Activated CD8-positive, alpha-beta memory T cell treated with anti-CD3 and anti-CD28 coated beads for 36 hours (primary cell): Measurements from ENCODE around the gene TSSK2. TPM values are rescaled to one million over a fixed set of nuclear protein-coding genes. Genes with fewer than 3 reads are reported as not detected.
"Not testable (repeated sequence)": the region's sequence is repeated elsewhere in the genome, so short reads cannot be mapped to it uniquely, and the experiment has no call there.

ENCODE experiments used
- CTCF ChIA-PET: fragments of 350-600 bp; sonication (Branson Sonifier 250); formaldehyde crosslinking; loops from one replicate; lab custom pipeline; 2021; ENCODE audit warnings: antibody characterized with exemption; lab: Charles Lee
- POLR2A ChIA-PET: fragments of 350-600 bp; sonication (Branson Sonifier 250); formaldehyde crosslinking; loops from one replicate; lab custom pipeline; 2021; ENCODE audit warnings: antibody characterized with exemption; lab: Charles Lee
- total RNA-seq, 2 experiments: library from RNA; stranded (reverse); gene quantifications; one replicate each; pipeline ENCODE4 v1.2.3, GENCODE V29; 2021

Gene TSSK2
- total RNA-seq: not detected

DNA sequence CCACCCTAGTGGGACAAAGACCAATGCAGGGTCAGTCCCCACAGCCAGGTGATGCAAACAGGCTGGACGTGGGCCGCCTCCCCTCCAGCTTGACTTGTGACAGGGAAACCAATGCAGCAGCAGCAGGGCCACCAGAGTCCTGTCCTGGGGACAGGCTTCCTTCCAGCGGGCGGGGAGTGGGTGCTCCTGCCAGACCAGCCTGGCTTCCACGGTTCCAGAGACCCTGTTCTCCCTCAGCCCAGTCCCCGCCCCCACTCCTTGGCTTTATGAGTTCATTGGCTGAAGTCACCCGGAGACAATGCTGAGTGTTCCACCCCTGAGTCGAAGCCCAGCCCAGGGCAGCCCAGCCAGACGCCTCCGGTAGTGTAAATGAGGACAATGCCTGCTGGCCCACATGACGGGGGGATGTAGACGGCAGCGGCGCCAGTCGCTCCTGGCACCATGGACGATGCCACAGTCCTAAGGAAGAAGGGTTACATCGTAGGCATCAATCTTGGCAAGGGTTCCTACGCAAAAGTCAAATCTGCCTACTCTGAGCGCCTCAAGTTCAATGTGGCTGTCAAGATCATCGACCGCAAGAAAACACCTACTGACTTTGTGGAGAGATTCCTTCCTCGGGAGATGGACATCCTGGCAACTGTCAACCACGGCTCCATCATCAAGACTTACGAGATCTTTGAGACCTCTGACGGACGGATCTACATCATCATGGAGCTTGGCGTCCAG, at the start of gene TSSK2:
TSS of gene TSSK2 (plus strand) at position 350 of the 726 bp plus-strand sequence. CDS start at position 442, 92 bp downstream.
- POLR2A ChIA-PET: no interaction called here
- CTCF ChIA-PET: no interaction called here

DNA sequence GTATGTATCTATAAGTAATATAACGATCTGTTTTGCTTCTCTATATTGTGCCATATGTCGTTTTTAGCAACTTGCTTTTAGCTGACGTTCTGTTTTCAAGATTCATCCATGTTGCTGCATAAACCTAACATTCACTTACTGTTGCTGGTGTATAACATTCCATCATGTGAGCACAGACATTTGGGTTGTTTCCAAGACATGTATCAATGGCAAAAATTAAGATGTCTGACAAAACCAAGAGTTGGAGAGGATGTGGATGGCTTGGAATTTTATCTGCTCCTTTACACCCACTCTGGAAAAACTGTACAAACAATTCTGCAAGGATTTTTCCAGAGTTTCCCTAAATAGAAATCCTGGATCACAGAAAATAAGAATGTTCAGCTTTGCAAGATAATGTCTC, 49.8 kb upstream of the TSSK2 start:
- ChIA-PET POLR2A (no interaction called here), CTCF (no interaction called here)

DNA sequence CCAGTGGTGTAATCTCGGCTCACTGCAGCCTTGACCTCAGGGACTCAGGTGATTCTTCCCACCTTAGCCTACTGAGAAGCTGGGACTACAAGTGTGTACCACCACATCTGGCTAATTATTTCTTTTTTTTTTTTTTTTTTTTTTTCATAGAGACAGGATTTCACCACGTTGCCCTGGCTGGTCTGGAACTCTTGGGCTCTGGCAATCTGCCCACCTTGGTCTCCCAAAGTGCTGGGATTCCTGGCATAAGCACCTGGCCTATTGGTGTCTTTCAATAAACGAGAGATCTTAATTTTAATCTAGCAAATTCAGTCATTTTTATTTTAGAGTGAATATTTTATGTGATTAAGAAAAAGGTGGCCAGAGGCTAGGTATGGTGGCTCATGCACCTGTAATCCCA, 49.0 kb upstream of the TSSK2 start:
- CTCF ChIA-PET: no interaction called here

GRCh38 chr22:19082793-19083192, 48.3 kb upstream of the TSSK2 start:
- ChIA-PET POLR2A (no interaction called here), CTCF (no interaction called here)

More for the DNA sequence above, 49.0 kb upstream of the TSSK2 start:
- POLR2A ChIA-PET: no interaction called here

- POLR2A ChIA-PET: not testable (repeated sequence)
- CTCF ChIA-PET: interaction anchor here (0.7 kb wide), 1 partner anchor 26 kb away, joined by 3 read pairs; no protein-coding TSS in a partner anchor
Observed at GRCh38 chr22:19084126-19084525, 47.0 kb upstream of the TSSK2 start.

- POLR2A ChIA-PET: not testable (repeated sequence)
Observed at GRCh38 chr22:19084586-19084985, 46.5 kb upstream of the TSSK2 start.

DNA sequence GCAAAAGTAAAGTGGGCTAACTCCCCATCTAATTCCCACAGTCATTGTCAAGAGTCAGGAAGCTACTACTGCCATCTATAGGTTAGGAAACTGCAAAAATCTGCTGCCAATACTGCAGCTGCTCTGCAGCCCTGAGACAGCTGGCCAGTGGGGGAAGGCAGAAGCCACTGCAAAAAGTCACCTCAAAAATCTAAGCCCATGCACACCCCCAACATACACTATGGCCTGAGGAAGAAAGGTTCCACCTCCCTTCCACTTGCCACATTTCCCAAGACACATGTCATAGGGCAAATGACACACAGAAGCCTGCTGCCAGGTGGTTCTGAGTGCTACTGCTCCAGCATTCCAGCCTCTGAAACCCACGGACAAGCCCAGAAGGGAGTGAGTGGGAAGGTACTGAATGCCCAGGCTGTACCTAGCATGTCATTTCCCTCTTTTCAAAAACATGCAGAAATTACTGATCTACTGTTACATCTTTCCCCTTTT, 45.8 kb upstream of the TSSK2 start:
- CTCF ChIA-PET: interaction anchor here (0.7 kb wide), 1 partner anchor 352 kb away, joined by 4 read pairs; no protein-coding TSS in a partner anchor
- POLR2A ChIA-PET: no interaction called here

More at GRCh38 chr22:19084586-19084985, 46.5 kb upstream of the TSSK2 start:
- CTCF ChIA-PET: interaction anchor here (0.7 kb wide), 1 partner anchor 26 kb away, joined by 3 read pairs; no protein-coding TSS in a partner anchor

GRCh38 chr22:19086417-19086816, 44.7 kb upstream of the TSSK2 start:
- ChIA-PET CTCF (no interaction called here), POLR2A (no interaction called here)

GRCh38 chr22:19086896-19087295, 44.2 kb upstream of the TSSK2 start:
- ChIA-PET CTCF (no interaction called here), POLR2A (no interaction called here)

DNA sequence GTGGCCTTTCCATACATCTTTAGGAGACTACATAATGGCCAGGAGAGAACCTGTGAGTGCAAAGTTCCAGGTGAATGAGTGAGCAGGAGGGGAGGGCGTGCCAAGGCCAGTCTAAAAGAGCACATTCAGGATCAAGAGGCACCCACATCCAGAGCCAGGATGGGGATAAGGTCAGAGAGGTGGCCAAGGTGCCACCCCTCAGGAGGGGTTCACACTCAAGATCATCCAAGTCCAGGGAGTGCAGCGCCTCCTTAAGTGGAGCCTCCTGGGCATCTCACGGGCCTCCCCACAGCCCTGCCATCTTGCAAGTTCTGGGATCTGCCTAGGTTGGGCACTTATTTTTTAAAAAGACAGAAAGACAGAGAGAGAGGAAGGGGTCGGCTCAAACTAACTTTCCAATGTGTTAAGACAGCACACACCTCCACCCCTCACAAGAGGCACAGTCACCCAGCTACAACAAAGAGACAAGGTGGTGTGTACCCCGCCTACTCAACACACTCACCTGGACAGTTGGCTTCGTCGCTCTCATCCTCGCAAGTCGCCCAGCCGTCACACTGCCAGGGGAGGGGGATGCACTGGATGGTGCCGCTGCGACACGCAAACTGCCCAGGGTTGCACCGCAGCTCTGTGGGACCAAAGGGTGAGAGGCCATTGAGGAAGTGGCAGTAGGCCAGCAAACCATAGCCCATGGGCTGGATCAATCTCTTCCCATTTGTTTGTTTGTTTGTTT, 42.1 kb upstream of the TSSK2 start:
- ChIA-PET POLR2A (no interaction called here), CTCF (no interaction called here)

DNA sequence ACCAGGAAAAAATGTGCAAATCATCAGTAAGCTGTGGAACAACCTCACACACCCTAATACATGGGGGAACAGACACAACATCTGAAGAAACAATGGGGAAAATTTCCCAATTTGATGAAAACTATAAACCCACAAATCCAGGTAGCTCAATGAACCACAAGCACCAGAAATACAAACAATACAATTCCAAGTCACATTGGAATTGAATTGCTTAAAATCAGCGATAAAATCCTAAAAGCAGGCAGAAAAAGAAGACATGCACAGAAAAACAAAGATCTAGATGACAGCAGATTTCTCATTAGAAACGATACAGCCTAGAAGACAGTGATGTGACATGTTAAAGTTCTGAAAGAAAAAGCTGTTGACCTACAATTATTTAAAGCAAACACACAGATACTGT, 40.9 kb upstream of the TSSK2 start:
- ChIA-PET POLR2A (no interaction called here), CTCF (no interaction called here)

- CTCF ChIA-PET: no interaction called here
- POLR2A ChIA-PET: no interaction called here
Observed at GRCh38 chr22:19090586-19091127, 40.5 kb upstream of the TSSK2 start.

DNA sequence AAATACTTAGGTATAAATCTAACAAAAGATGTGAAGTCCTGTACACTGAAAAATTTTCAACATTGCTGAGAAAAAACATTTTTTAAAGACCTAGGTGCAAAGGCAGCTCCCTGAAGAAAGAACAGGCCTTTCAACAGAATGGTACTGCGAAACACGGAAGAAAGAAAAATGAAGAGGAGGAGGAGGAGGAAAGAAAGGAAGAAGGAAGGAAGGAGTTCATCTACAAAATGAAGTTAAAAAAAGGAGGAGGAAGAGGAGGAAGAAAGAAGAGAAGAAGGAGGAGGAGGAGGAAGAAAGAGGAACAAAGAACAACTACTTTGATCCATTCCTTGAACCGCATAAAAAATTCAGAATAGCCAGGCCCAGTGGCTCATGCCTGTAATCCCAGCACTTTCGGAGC, 38.4 kb upstream of the TSSK2 start:
- ChIA-PET POLR2A (no interaction called here), CTCF (no interaction called here)

GRCh38 chr22:19094393-19094997, 36.6 kb upstream of the TSSK2 start:
- CTCF ChIA-PET: no interaction called here
- POLR2A ChIA-PET: no interaction called here

DNA sequence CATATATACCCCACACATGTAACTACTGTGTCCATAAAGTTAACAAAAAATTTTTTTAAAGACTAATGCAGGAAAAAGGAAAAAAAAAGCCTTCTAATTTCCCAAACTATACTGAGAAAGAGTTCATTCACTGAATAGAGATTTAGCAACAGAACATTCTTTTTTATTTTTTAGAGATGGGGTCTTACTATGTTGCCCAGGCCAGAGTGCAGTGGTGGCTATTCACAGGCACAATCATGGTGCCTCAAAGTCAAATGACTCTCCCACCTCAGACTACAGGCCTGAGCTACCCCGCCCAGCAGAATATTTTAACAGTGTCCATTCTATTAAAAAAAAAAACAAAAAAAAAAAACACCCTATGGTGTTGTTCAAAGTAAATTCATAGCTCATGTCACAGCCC, 34.6 kb upstream of the TSSK2 start:
- ChIA-PET CTCF (no interaction called here), POLR2A (no interaction called here)

GRCh38 chr22:19097518-19097917, 33.6 kb upstream of the TSSK2 start:
- ChIA-PET CTCF (no interaction called here), POLR2A (no interaction called here)

GRCh38 chr22:19098157-19098556, 33.0 kb upstream of the TSSK2 start:
- ChIA-PET CTCF (no interaction called here), POLR2A (no interaction called here)

GRCh38 chr22:19103880-19104821, 27.0 kb upstream of the TSSK2 start:
- POLR2A ChIA-PET: no interaction called here
- CTCF ChIA-PET: no interaction called here

DNA sequence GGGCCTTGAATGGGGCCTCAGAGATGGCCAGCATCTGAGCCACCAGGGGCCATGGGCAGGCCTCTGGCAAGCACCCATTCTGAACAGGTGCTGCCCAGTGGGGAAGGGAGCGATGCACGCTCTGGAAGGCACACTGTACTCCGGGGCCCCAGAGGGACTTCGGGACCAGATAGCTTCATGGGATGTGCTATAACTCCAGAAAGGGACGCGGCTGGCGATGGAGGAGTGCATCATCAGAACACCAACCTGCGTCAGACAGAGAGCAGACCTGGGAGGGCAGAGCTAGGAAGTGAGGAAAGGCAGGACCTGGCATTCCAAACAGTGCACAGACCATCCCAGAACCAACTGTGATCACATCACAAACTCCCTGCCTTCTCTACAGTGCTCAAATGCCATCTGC, 25.7 kb upstream of the TSSK2 start:
- CTCF ChIA-PET: no interaction called here
- POLR2A ChIA-PET: no interaction called here
